ENCODE data around the gene LRPAP1.
"Not testable (repeated sequence)": the region's sequence is repeated elsewhere in the genome, so short reads cannot be mapped to it uniquely, and the experiment has no call there.

LRPAP1 gene, protein sequence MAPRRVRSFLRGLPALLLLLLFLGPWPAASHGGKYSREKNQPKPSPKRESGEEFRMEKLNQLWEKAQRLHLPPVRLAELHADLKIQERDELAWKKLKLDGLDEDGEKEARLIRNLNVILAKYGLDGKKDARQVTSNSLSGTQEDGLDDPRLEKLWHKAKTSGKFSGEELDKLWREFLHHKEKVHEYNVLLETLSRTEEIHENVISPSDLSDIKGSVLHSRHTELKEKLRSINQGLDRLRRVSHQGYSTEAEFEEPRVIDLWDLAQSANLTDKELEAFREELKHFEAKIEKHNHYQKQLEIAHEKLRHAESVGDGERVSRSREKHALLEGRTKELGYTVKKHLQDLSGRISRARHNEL

GRCh38 chr4:3531879-3532750 lies at the start of gene LRPAP1:
Gene LRPAP1, minus strand, starts transcription at chr4:3532422. Its CDS starts 10 bp downstream, at chr4:3532412.
- DNase-seq: peak; percentile 88

DNA sequence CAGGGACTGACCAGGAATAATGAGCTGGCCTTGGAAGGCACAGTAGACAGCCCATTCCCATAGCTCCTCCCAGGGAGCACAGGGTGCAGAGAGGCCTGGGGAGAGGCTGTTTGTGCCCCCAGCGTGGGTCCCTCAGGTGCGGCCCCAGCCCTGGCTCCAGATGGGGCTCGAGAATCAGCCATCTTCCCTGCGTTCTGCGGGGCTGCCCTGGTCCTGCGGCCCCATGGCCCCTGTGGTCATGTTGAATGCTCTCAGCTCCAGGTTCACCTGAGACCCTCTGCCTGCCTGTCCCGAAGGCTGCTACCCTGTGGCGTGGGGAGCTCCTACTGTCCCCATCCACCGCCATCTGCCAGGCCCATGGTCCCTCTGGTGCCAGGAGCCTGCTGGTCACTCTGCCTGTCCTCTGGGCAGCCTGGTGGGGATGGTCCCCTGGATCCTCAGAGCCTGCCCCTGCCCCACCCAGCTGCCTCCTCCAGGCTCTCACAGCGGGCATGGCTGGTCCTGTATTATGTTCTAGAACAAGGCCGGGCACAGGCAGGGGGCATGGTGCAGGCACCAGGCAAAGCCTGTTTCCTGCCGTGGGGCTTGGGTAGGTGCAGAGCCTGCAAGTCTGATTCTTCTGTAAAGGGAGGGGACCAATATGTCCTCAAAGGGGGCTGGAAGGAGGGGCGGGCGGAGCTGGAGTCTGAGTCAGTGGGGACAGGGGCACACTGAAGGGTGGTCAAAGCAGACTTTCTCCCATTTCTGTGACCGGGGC lies 49.3 kb upstream of the LRPAP1 start:
- not testable (repeated sequence) for DNase-seq

DNA sequence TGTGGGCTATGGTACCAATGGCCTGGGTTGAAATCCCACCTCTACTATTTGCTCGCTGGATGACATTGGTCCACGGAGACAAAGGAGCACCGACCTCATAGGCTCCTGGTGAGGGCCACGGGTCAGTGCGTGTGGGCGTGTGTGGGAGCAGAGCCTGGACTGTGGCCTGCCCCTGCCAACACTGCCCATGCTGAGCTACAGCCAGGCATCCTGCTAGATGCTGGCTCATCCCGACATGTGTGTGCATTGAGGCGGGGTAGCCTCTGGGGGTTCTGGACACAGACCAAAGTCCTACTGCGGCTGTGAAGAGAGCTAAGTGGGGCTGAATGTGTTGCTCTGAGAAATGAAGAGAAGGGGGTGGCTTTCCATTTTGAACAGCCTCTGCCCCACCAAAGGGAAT lies 48.6 kb upstream of the LRPAP1 start:
- not testable (repeated sequence) for DNase-seq

- DNase-seq: not testable (repeated sequence)
Observed at GRCh38 chr4:3578527-3579144, 46.4 kb upstream of the LRPAP1 start.

- not testable (repeated sequence) for DNase-seq
Observed at GRCh38 chr4:3578052-3578451, 45.8 kb upstream of the LRPAP1 start.

DNA sequence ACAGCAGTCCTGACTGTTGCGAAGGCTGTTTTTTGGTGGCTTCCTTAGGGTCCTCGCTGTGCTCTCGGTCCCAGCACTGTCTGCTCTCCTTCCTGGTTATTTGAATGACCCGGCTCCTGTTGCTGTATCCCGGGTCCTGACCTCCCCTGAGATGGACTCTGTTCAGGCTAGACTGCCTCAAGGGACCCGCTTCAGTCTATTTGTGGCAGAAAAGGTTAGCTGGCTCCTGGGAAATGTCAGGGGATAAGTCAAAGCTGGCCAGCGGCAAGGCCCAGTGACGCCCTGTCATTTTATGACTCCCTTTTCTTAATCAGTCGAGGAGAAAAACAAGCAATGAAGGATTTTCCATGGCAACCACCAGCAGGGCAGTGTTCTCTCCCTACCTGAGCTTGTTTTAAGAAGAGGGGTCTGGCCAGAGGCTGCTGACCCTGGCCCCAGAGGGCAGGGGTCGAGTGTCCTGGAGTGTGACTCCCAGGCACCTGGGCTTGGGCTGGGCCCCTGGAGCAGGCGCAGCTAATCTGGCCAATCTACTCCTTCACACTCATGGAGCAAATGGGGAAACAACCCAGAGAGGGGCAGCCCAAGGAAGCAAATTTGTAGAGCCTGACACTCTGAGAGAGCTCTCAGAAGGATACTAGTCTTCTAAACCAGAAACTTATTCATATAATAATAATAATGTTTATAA lies 45.1 kb upstream of the LRPAP1 start:
- DNase-seq: not testable (repeated sequence)

- not testable (repeated sequence) for DNase-seq
Observed at GRCh38 chr4:3576533-3577207, 44.4 kb upstream of the LRPAP1 start.

- not testable (repeated sequence) for DNase-seq
Observed at GRCh38 chr4:3575426-3576369, 43.5 kb upstream of the LRPAP1 start.

DNA sequence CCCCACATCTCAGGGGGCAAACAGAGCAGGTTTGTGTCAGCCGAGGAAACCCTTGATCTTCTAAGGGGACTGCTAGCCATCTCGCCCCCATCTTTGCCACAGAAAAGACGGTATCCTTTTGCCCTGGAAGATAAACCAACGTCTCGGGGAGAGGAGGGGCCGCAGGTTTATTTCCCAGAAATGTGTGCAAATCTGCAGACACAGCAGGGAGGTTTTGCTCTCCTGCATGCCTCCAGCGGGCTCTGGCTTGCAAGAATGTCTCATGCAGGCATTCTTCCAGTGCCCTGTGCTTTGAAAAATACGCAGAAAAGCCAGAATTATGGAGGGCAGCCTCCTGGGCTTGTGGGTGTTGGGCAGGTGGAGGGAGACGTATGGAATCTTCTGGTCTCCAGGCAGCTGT lies 42.6 kb upstream of the LRPAP1 start:
- not testable (repeated sequence) for DNase-seq

DNA sequence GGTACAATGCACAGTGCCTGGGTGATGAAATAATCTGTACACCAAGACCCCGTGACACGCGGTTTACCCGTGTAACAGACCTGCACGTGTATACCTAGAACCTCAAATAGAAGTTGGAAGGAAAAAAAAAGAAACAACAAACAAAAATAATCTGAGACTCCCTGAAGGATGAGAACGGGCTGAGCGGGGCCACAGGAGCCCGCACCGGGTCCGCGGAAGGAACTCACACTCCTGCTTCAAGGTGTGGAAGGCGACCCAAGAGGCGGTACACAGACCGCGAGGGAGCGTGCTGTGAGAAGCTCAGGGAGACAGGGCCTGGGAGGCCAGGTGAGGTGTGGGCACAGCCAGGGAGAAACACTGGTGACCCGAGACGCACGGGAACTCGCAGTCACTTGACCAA lies 42.1 kb upstream of the LRPAP1 start:
- not testable (repeated sequence) for DNase-seq

DNA sequence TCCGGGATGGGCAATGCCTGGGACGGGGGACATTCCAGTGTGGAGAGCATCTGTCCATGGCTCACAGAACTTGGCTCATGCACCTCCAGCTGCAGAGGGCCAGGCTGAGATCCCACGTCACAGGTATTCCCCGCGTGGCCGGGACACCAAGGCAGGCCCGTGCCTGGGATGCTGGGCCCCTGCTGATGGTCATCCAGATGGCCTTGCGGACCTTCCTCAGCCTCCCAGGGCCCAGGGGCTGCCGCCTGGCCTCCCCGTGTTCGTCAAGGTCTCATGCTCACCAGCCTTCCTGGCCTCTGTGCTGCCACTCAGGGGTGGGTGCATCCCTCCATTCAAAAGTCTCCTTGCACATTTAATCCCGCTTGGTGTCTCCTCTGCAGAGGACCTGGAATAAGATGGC lies 40.9 kb upstream of the LRPAP1 start:
- DNase-seq: no peak

DNA sequence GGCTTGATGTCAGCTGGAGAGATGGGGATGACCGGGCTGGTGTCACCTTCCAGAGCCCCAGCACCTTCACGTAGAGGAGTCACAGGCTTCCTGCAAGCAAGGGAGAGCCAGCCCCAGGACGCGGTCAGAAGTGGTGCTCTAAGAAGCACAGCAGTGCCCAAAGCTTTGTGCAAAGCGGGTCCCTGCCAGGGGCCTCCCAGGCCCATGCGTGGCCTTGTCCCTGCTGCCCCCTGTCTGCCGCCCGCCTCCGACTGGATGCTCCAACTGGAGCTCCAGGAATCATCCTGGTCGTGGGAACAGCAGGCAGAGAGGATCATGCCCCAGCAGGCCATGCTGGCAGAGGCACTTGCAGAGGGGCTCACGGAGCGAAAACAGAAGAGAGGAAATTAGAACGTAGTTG lies 40.1 kb upstream of the LRPAP1 start:
- no peak for DNase-seq

DNA sequence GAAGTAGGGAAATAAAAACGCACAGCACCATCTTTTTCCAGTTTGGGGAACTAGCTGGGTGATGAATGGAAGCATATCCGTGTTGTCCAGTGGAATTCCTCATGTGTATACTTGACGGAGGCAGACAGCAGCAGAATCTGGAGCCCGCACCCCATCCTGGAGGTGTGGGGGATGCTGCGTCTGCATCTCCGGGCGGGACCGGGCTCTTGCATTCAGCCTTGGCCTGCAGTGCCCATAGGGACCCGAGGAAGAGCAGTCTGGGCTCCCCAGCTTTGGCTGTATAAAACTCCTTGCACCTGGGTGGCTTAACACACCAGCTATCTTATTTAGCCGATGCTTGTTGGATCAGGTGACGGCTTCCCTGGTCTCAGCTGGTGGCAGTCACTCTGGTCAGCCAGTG lies 39.7 kb upstream of the LRPAP1 start:
- DNase-seq: no peak

DNA sequence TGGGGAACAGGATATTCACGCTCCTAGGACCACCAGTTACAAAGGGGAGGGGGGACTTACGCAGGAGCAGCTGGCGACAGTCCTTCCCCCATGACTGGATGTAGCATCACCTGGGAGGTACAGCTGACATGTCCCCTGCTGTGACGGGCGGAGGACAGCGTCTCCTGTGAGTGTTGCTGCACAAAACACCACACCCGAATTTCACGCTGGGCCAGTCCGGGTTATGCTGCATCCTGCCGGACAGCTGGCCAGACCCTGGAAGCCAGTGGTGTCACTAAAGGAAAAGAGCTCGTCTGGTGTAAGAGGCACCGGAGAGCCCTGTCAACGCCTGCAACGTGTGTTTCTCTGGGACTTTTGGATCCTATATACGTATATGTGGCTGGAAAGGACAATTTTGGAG lies 38.7 kb upstream of the LRPAP1 start:
- DNase-seq: not testable (repeated sequence)

DNA sequence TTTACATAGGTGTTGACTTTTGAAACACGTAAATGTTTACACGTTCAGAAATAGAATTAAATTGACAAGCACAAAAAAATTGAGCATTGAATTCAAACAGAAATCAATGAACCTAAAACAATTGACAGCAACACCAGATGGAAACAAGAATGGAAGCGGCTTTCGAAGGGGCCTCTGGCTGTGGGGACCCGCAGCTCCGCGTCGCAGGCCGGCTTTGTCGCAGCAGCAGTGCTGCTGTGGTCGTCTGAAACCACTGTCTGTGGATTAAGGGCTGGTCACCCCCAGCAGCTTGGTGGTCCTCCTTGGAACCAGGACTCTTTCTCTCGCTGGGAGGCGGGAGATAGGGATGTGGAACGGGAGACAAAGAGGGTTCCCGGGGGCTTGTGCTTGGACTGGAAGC lies 37.4 kb upstream of the LRPAP1 start:
- DNase-seq: not testable (repeated sequence)

- not testable (repeated sequence) for DNase-seq
Observed at GRCh38 chr4:3566701-3567100, 34.5 kb upstream of the LRPAP1 start.

- not testable (repeated sequence) for DNase-seq
Observed at GRCh38 chr4:3566301-3566700, 34.1 kb upstream of the LRPAP1 start.

DNA sequence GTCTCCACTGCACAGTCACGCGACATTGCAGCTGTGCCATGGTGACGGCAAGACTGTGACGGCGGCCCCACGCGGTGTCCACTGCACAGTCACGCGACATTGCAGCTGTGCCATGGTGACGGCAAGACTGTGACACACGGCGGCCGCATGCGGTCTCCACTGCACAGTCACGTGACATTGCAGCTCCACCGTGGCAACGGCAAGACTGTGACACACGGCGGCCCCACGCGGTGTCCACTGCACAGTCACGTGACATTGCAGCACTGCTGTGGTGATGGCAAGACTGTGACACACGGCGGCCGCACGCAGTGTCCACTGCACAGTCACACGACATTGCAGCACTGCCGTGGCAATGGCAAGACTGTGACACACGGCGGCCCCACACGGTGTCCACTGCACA lies 32.7 kb upstream of the LRPAP1 start:
- DNase-seq: not testable (repeated sequence)

- DNase-seq: no peak
Observed at GRCh38 chr4:3563403-3563802, 31.2 kb upstream of the LRPAP1 start.

- not testable (repeated sequence) for DNase-seq
Observed at GRCh38 chr4:3562127-3562526, 29.9 kb upstream of the LRPAP1 start.
